GM12874 (cell line): ENCODE data around the gene OSGEPL1.

Source experiments
- CTCF ChIP-seq: IDR thresholded peaks from 2 replicates; pipeline ENCODE4 v1.5.1; 2011; ENCODE audit warnings: low read depth, mild to moderate bottlenecking, control low read depth, low read length, moderate library complexity; ENCODE audit not compliant: insufficient read depth

The OSGEPL1 gene

DNA sequence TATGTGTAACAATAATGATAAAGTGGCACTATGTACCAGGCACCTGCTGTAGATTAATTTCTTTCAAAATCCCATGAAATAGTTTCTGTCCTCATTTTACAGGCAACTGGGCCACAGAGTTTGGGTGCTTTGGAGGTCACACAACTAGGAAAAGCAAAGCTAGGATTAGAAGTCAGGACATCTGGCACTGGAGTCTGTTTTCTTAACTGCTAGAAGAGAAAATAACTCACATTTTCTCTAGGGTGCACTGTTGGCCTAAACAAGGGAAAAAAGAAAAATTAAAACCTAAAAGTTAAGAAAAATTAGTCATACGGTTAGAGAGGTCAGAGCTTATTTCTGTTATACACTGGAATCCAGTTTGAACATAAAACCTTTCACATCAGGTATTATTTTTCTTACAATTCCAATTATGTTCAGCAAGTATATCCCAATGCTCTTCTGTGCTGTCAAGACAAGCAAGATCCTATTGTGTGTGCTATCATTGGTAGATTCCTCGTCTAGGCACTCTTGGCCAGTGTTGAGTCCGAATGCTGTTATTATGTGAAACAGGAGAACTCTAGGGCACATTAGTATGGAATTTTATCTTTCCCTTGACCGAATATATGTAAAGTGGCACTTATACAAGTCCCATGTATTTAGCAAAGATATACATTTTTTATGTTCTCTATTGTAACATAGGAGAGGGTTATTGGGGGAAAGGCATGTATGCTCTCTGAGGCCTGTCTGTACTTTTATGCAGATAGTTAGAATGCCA lies 1.5 kb upstream of the OSGEPL1 start:
- TF ChIP-seq CTCF, result no peak

- TF ChIP-seq CTCF, result no peak
These were observed 402 bp downstream of the OSGEPL1 start for GRCh38 chr2:189762229-189762550.

GRCh38 chr2:189756311-189756952 lies 6.2 kb downstream of the OSGEPL1 start:
- TF ChIP-seq CTCF, result no peak

GRCh38 chr2:189751080-189751658 lies 11.4 kb downstream of the OSGEPL1 start:
- TF ChIP-seq CTCF, result peak; percentile 52; the same call in 1 of the 2 replicates

DNA sequence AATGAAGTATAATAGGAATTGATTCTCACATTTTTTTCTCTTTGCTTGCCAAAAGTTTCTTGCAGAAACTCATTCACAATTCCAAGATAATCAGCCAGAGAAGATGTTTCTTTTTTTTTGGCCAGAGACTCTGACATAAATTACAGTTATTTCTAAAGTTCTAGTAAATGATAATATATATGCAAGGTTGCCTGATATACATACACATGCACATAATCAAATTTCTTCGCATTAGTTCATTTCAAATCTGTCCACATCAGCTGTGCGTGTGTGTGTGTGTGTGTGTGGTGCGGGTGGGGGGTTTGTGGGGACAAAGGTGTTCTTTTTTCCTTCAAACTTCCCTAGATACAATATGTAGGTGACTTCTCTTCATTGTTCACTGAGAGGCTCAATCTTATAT lies 33.2 kb downstream of the OSGEPL1 start:
- TF ChIP-seq CTCF, result no peak

DNA sequence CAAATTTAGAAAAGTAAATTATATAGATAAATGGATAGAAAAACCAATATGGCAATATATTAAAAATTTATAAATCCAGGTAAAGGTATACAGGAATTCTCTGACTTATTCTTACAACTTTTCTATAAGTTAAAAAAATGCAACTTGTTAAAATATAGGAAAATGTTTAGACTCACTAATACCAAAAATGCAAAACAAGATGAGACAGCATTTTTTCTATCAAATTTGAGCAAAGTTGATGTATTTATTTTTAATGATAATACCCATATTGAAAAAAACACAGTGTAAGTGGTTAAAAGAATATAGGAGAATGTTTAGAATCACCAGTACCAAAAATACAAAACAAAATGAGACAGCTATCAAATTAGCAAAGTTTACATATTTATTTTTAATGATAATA lies 35.7 kb downstream of the OSGEPL1 start:
- no peak for TF ChIP-seq CTCF

DNA sequence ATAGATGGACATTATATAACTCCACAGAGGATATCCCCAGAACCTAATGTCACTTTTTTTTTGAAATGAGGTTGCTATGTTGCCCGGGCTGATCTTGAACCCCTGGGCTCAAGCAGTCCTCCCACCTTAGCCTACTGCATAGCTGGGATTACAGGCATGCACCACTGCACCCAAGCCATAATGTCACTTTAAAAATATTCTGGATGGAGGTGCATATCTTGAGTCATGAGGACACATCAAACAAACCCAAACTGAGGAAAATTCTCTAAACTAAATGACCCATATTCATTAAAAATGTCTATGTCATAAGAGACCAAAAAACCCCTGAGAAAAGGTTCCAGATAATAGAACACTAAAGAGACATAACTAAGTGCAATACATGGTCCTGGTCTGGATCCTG lies 36.3 kb downstream of the OSGEPL1 start:
- TF ChIP-seq CTCF, result no peak
